IMR-90 (cell line): ENCODE measurements around the gene ARGLU1. TPM values are rescaled to one million over a fixed set of nuclear protein-coding genes. Genes with fewer than 3 reads are reported as not detected.

Experiments used
- ATAC-seq: fragments of 200-7000 bp; cut with Tn5 transposase; 2 replicates; pipeline ENCODE4 v1.9.1; 2020; ENCODE audit warnings: low read depth, mild to moderate bottlenecking, moderate library complexity
- BruUV-seq: library from RNA; stranded (reverse); fragments of 400-500 nt; replicated peaks from 2 replicates; lab custom pipeline; 2021; lab: Mats Ljungman, UMichigan
- CTCF ChIA-PET: fragments of 300-600 bp; formaldehyde crosslinking; extraction: SDS; loops from one replicate; lab custom pipeline; 2021; ENCODE audit warnings: antibody characterized with exemption; lab: Yijun Ruan, JAX
- POLR2A ChIA-PET: fragments of 300-600 bp; sonication (Branson Sonifier 250); formaldehyde crosslinking; loops from one replicate; lab custom pipeline; 2022; ENCODE audit warnings: antibody characterized with exemption; ENCODE audit not compliant: unreplicated experiment; lab: Charles Lee
- DNase-seq: peaks from one replicate; pipeline ENCODE4 v3.0.0; 2013
- H2AFZ ChIP-seq: replicated peaks from 2 replicates; pipeline ENCODE3; 2013; ENCODE audit warnings: low read length, mild to moderate bottlenecking; ENCODE audit not compliant: poor library complexity
- H2AK5ac ChIP-seq: 2 replicates; pipeline ENCODE4 v1.6.1; 2013; ENCODE audit warnings: low read depth, low read length, inconsistent platforms
- H2AK9ac ChIP-seq: replicated peaks from 2 replicates; pipeline ENCODE3; 2013; ENCODE audit warnings: mild to moderate bottlenecking, low read depth, low read length, moderate library complexity; ENCODE audit not compliant: poor library complexity
- H2BK120ac ChIP-seq: 2 replicates; pipeline ENCODE4 v1.6.1; 2013; ENCODE audit warnings: low read depth, low read length, inconsistent platforms
- H2BK15ac ChIP-seq: 3 replicates; pipeline ENCODE4 v1.6.1; 2013; ENCODE audit warnings: low read depth, low read length, inconsistent platforms
- H2BK20ac ChIP-seq: 2 replicates; pipeline ENCODE4 v1.6.1; 2013; ENCODE audit warnings: low read depth, mild to moderate bottlenecking, inconsistent platforms, low read length, moderate library complexity
- H2BK5ac ChIP-seq: 2 replicates; pipeline ENCODE4 v1.6.1; 2013; ENCODE audit warnings: mild to moderate bottlenecking, low read depth, low read length, inconsistent platforms; ENCODE audit not compliant: poor library complexity, severe bottlenecking
- H3K14ac ChIP-seq: replicated peaks from 2 replicates; pipeline ENCODE4 v1.6.1; 2013; ENCODE audit warnings: low read depth, low read length, inconsistent platforms
- H3K18ac ChIP-seq: 2 replicates; pipeline ENCODE4 v1.6.1; 2013; ENCODE audit warnings: low read depth, low read length, control low read depth
- H3K23ac ChIP-seq: 2 replicates; pipeline ENCODE4 v1.6.1; 2013; ENCODE audit warnings: low read depth, low read length, inconsistent platforms
- H3K27ac ChIP-seq: 2 replicates; pipeline ENCODE4 v1.5.1; 2013; ENCODE audit warnings: mild to moderate bottlenecking, control low read depth, low read length; ENCODE audit not compliant: insufficient read depth
- H3K27me3 ChIP-seq: 2 replicates; pipeline ENCODE4 v1.6.1; 2013; ENCODE audit warnings: low read length; ENCODE audit not compliant: control insufficient read depth, insufficient read depth
- H3K36me3 ChIP-seq: 2 replicates; pipeline ENCODE4 v1.6.1; 2013; ENCODE audit warnings: low read length, mixed read lengths; ENCODE audit not compliant: control insufficient read depth, insufficient read depth
- H3K4ac ChIP-seq: 2 replicates; pipeline ENCODE4 v1.6.1; 2013; ENCODE audit warnings: low read depth, low read length, inconsistent platforms
- H3K4me1 ChIP-seq: 2 replicates; pipeline ENCODE4 v1.6.1; 2013; ENCODE audit warnings: low read length, mixed read lengths; ENCODE audit not compliant: control insufficient read depth, insufficient read depth
- H3K4me2 ChIP-seq: 2 replicates; pipeline ENCODE4 v1.6.1; 2013; ENCODE audit warnings: low read depth, mild to moderate bottlenecking, control low read depth, low read length, moderate library complexity
- H3K4me3 ChIP-seq: 2 replicates; pipeline ENCODE4 v1.5.1; 2013; ENCODE audit warnings: low read depth, mild to moderate bottlenecking, control low read depth, low read length, moderate library complexity; ENCODE audit not compliant: insufficient read depth
- H3K56ac ChIP-seq: 2 replicates; pipeline ENCODE4 v1.6.1; 2013; ENCODE audit warnings: low read length, inconsistent platforms; ENCODE audit not compliant: insufficient read depth; ENCODE audit errors: extremely low read depth
- H3K79me1 ChIP-seq, 2 experiments: 2 replicates each; pipeline ENCODE4 v1.6.1; 2013; ENCODE audit warnings: low read length in 2 of 2, inconsistent platforms in 1 of 2, low read depth in 1 of 2
- H3K9ac ChIP-seq: 2 replicates; pipeline ENCODE4 v1.6.1; 2013; ENCODE audit warnings: low read depth, low read length, control low read depth
- H3K9me1 ChIP-seq: 2 replicates; pipeline ENCODE4 v1.6.1; 2013; ENCODE audit warnings: low read length, inconsistent platforms; ENCODE audit not compliant: insufficient read depth
- H3K9me3 ChIP-seq: 2 replicates; pipeline ENCODE4 v1.6.1; 2013; ENCODE audit warnings: low read length; ENCODE audit not compliant: control insufficient read depth, insufficient read depth
- H4K20me1 ChIP-seq: 2 replicates; pipeline ENCODE4 v1.6.1; 2013; ENCODE audit warnings: low read length, inconsistent platforms; ENCODE audit not compliant: insufficient read depth
- H4K5ac ChIP-seq: 2 replicates; pipeline ENCODE4 v1.6.1; 2013; ENCODE audit warnings: mild to moderate bottlenecking, low read depth, low read length, control low read depth
- H4K8ac ChIP-seq, 2 experiments: 2 replicates each; pipeline ENCODE4 v1.6.1; 2013; ENCODE audit warnings: low read depth in 2 of 2, low read length in 2 of 2, control low read depth in 1 of 2, inconsistent platforms in 1 of 2
- H4K91ac ChIP-seq: 2 replicates; pipeline ENCODE4 v1.6.1; 2013; ENCODE audit warnings: low read depth, low read length, inconsistent platforms; ENCODE audit not compliant: insufficient read depth
- BHLHE40 ChIP-seq: fragments of 150-350 bp; IDR thresholded peaks from 2 replicates; pipeline ENCODE4 v1.6.1; 2016; ENCODE audit warnings: mild to moderate bottlenecking, low read depth, low read length
- CEBPB ChIP-seq: IDR thresholded peaks from 2 replicates; pipeline ENCODE4 v1.6.1; 2012; ENCODE audit warnings: low read depth, low read length, improper control_type of control experiment
- CHD1 ChIP-seq: IDR thresholded peaks from 2 replicates; pipeline ENCODE4 v1.6.1; 2012; ENCODE audit warnings: low read depth, low read length, improper control_type of control experiment
- ELK1 ChIP-seq: fragments of 150-350 bp; IDR thresholded peaks from 2 replicates; pipeline ENCODE4 v1.6.1; 2016; ENCODE audit warnings: low read depth, mild to moderate bottlenecking, low read length, moderate library complexity, borderline replicate concordance
- FOS ChIP-seq: fragments of 150-350 bp; IDR thresholded peaks from 2 replicates; pipeline ENCODE4 v1.6.1; 2016; ENCODE audit warnings: low read depth, low read length
- MAZ ChIP-seq: IDR thresholded peaks from 2 replicates; pipeline ENCODE4 v1.6.1; 2012; ENCODE audit warnings: low read depth, mild to moderate bottlenecking, low read length, improper control_type of control experiment, moderate library complexity, borderline replicate concordance
- MXI1 ChIP-seq: IDR thresholded peaks from 2 replicates; pipeline ENCODE4 v1.6.1; 2012; ENCODE audit warnings: low read depth, mild to moderate bottlenecking, low read length, moderate library complexity, borderline replicate concordance
- NFE2L2 ChIP-seq: fragments of 150-350 bp; IDR thresholded peaks from 2 replicates; pipeline ENCODE4 v1.6.1; 2016; ENCODE audit warnings: low read depth, mild to moderate bottlenecking, low read length
- RAD21 ChIP-seq: IDR thresholded peaks from 2 replicates; pipeline ENCODE4 v1.6.1; 2012; ENCODE audit warnings: low read length, improper control_type of control experiment
- RCOR1 ChIP-seq: IDR thresholded peaks from 2 replicates; pipeline ENCODE4 v1.6.1; 2012; ENCODE audit warnings: mild to moderate bottlenecking, low read length, improper control_type of control experiment; ENCODE audit not compliant: insufficient replicate concordance
- RFX5 ChIP-seq: IDR thresholded peaks from 2 replicates; pipeline ENCODE4 v1.8.0; 2012; ENCODE audit warnings: low read depth, mild to moderate bottlenecking, low read length, moderate library complexity
- SMC3 ChIP-seq: fragments of 150-350 bp; IDR thresholded peaks from 2 replicates; pipeline ENCODE4 v1.6.1; 2016; ENCODE audit warnings: low read depth, mild to moderate bottlenecking, antibody characterized with exemption, low read length, moderate library complexity
- USF2 ChIP-seq: fragments of 150-350 bp; IDR thresholded peaks from 2 replicates; pipeline ENCODE4 v1.6.1; 2017; ENCODE audit warnings: mild to moderate bottlenecking, antibody characterized with exemption, low read length, low read depth
- WGBS, 2 experiments: methylation state at CpG; one replicate each; pipeline versions ENCODE4 v1.1.5 to v1.1.7; 2013; ENCODE audit warnings: missing lambda C conversion rate in 2 of 2; ENCODE audit not compliant: insufficient read length in 1 of 2; ENCODE audit errors: extremely low coverage in 2 of 2; 5-methylcytosine and 5-hydroxymethylcytosine counted together
- dilution Hi-C: fragments of 300-500 bp; cut with HindIII; formaldehyde crosslinking; loops from one replicate; pipeline ENCODE4 v1.14.3; 2018; ENCODE audit warnings: low sequenced_read_pairs; ENCODE audit not compliant: unreplicated experiment
- in situ Hi-C: fragments of 300-500 bp; cut with MboI; formaldehyde crosslinking; loops from 3 replicates; pipeline ENCODE4 v1.14.3; 2019; ENCODE audit warnings: low sequenced_read_pairs, inconsistent platforms, mixed read lengths
- intact Hi-C: fragments of 100-400 bp; cut with micrococcal nuclease; formaldehyde crosslinking; loops from 2 replicates; pipeline ENCODE4 v1.10.0; 2022
- polyA plus RNA-seq, 3 experiments: library from polyadenylated mRNA; depleted of rRNA; stranded (reverse); fragments of >200 nt; gene quantifications; 2 replicates each; pipeline ENCODE4 v1.2.3, GENCODE V29; 2012; ENCODE audit warnings: low replicate concordance in 1 of 3
- total RNA-seq: library from RNA; depleted of rRNA; stranded (reverse); fragments of >200 nt; gene quantifications from 2 replicates; pipeline ENCODE4 v1.2.3, GENCODE V29; 2012
- TF ChIP-seq, protein P1 (sequence below): conservative IDR thresholded peaks from 2 replicates; pipeline ENCODE4 v1.5.1; 2012; ENCODE audit warnings: mild to moderate bottlenecking, low read depth, low read length, improper control_type of control experiment

Gene ARGLU1
- total and polyA plus RNA-seq, 2 of the 4 experiments (the other 2 are of a cell fraction), result 11.1 to 51.4 TPM

DNA sequence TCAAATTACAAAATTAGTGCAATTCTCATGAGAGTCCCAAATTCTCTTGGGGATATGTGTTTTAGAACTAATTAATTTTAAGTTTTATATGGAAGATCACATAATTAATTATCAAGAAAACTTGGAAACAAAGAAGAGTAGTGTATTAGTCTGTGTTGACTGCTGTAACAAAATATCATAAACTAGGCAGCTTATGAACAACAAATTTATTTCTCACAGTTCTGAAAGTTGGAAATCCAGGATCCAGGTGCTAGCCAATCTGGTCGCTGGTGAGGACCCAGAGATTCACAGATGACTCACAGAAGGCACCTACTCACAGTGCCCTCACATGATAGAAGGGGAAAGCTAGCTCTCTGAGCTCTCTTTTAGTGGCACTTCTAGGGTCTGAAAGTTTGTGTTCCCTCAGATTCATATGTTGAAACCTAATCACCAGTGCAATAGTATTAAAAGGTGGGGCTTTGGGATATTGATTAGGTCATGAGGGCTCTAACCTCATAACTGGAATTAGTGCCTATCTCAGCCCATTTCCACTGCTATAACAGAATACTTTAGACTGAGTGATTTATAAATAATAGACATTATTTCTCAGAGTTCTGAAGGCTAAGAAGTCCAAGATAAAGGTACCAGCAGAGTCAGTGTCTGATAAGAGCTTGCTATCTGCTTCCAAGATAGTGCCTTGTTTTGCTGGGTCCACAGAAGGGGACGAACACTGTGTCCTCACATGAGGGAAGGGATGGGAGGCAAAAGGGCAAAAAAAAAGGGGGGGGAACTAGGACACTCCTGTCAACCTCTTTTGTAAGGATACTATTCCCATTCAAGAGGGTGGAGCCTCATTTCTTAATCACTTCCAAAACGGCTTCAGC, 1.5 kb upstream of the ARGLU1 start:
- no CpG with 5 or more reads among the region's 3 CpGs for WGBS, 2 experiments
- Histone ChIP-seq H3K18ac (no peak overlapping the region), H4K5ac (no peak overlapping the region), H3K4me1 (peaks cover 8% of the 10 kb centered on the region), H2AK9ac (no peak overlapping the region), H2BK15ac (no peak overlapping the region), H3K56ac (no peak overlapping the region), H3K36me3 (no peaks in the 10 kb centered on the region), H3K23ac (no peak overlapping the region), H2AK5ac (no peak overlapping the region), H3K4me3 (no peak overlapping the region), H2BK120ac (no peak overlapping the region), H3K9me3 (no peaks in the 10 kb centered on the region), H4K91ac (no peak overlapping the region), H2BK5ac (no peak overlapping the region), H3K4me2 (no peak overlapping the region), H3K79me1 (peaks cover 5 to 15% of the 10 kb centered on the region in 2 experiments; a peak in 3 of 4 replicates), H3K4ac (no peak overlapping the region), H2AFZ (no peak overlapping the region), H3K27ac (no peak overlapping the region), H3K14ac (no peak overlapping the region), H3K27me3 (no peaks in the 10 kb centered on the region), H3K9ac (no peak overlapping the region), H4K20me1 (peaks cover 34% of the 10 kb centered on the region), H2BK20ac (no peak overlapping the region), H4K8ac (no peak overlapping the region; a peak in 2 of 4 replicates), H3K9me1 (peaks cover 8% of the 10 kb centered on the region)
- dilution Hi-C loops, result no loop called here
- DNase-seq (no peak), ATAC-seq (no peak)
- POLR2A ChIA-PET, result no interaction called here
- in situ Hi-C loops, result no loop called here
- no TSS peak for BruUV-seq
- CTCF ChIA-PET, result interaction anchor here (0.7 kb wide), 1 partner anchor 8 kb away, joined by 3 read pairs; no protein-coding TSS in a partner anchor
- intact Hi-C loops, result loop anchor here (5.0 kb wide), 2 partner anchors 348 to 553 kb away; no protein-coding TSS in a partner anchor
- TF ChIP-seq ELK1, result no peak
- TF ChIP-seq NFE2L2, result no peak
- TF ChIP-seq, protein P1, sequence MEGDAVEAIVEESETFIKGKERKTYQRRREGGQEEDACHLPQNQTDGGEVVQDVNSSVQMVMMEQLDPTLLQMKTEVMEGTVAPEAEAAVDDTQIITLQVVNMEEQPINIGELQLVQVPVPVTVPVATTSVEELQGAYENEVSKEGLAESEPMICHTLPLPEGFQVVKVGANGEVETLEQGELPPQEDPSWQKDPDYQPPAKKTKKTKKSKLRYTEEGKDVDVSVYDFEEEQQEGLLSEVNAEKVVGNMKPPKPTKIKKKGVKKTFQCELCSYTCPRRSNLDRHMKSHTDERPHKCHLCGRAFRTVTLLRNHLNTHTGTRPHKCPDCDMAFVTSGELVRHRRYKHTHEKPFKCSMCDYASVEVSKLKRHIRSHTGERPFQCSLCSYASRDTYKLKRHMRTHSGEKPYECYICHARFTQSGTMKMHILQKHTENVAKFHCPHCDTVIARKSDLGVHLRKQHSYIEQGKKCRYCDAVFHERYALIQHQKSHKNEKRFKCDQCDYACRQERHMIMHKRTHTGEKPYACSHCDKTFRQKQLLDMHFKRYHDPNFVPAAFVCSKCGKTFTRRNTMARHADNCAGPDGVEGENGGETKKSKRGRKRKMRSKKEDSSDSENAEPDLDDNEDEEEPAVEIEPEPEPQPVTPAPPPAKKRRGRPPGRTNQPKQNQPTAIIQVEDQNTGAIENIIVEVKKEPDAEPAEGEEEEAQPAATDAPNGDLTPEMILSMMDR, result no peak
- no peak for TF ChIP-seq MXI1
- TF ChIP-seq RAD21, result no peak
- no peak for TF ChIP-seq CHD1
- TF ChIP-seq CEBPB, result no peak
- no peak for TF ChIP-seq MAZ
- no peak for TF ChIP-seq FOS
- TF ChIP-seq USF2, result no peak
- TF ChIP-seq RCOR1, result no peak
- TF ChIP-seq RFX5, result no peak
- no peak for TF ChIP-seq SMC3
- TF ChIP-seq BHLHE40, result no peak
